NCI-H510A (cell line): ENCODE data around the gene CPA5.

Source experiments
- DNase-seq: peaks from one replicate; lab custom pipeline; 2025; lab: John Stamatoyannopoulos, UW

CPA5 gene

GRCh38 chr7:130379532-130379920 is 34.9 kb downstream of the CPA5 start:
- DNase-seq, result no peak

- DNase-seq, result no peak
Measured at GRCh38 chr7:130379921-130380860, 35.6 kb downstream of the CPA5 start, which contains the start of gene CPA1. Gene CPA1, plus strand, starts transcription at chr7:130380494. Its CDS starts 27 bp downstream, at chr7:130380521.

GRCh38 chr7:130380861-130381455 is 36.3 kb downstream of the CPA5 start:
- no peak for DNase-seq

GRCh38 chr7:130381468-130382312 is 37.1 kb downstream of the CPA5 start:
- no peak for DNase-seq

- no peak for DNase-seq
Measured at GRCh38 chr7:130383187-130383980, 38.8 kb downstream of the CPA5 start.

- no peak for DNase-seq
Measured at GRCh38 chr7:130384371-130384801, 39.8 kb downstream of the CPA5 start.

GRCh38 chr7:130384841-130385599 is 40.4 kb downstream of the CPA5 start:
- DNase-seq, result no peak

- no peak for DNase-seq
Measured at GRCh38 chr7:130385600-130386066, 41.0 kb downstream of the CPA5 start.

GRCh38 chr7:130386876-130387275 is 42.3 kb downstream of the CPA5 start:
- no peak for DNase-seq

GRCh38 chr7:130387306-130387627 is 42.7 kb downstream of the CPA5 start:
- no peak for DNase-seq

GRCh38 chr7:130387628-130388403 is 43.2 kb downstream of the CPA5 start:
- DNase-seq, result no peak

GRCh38 chr7:130388671-130389070 is 44.1 kb downstream of the CPA5 start:
- DNase-seq, result no peak

GRCh38 chr7:130390486-130390885 is 45.9 kb downstream of the CPA5 start:
- no peak for DNase-seq

- no peak for DNase-seq
Measured at GRCh38 chr7:130393101-130393561, 48.5 kb downstream of the CPA5 start.

GRCh38 chr7:130393841-130394411 is 49.3 kb downstream of the CPA5 start:
- no peak for DNase-seq

GRCh38 chr7:130394421-130395195 is 50.0 kb downstream of the CPA5 start:
- DNase-seq, result no peak

GRCh38 chr7:130395421-130395820 is 50.8 kb downstream of the CPA5 start:
- DNase-seq, result no peak

GRCh38 chr7:130396109-130396508 is 51.5 kb downstream of the CPA5 start:
- DNase-seq, result no peak
